CD4-positive, alpha-beta T cell (primary cell): ENCODE results near the gene TNK1. TPM values are rescaled to one million over a fixed set of nuclear protein-coding genes. Genes with fewer than 3 reads are reported as not detected.

Experiments used
- ATAC-seq: fragments of 200-7000 bp; cut with Tn5 transposase; one replicate; pipeline ENCODE4 v1.10.0; 2022; ENCODE audit warnings: mild to moderate bottlenecking; ENCODE audit not compliant: poor library complexity
- CTCF ChIA-PET: fragments of 350-600 bp; sonication (Branson Sonifier 250); formaldehyde crosslinking; loops from one replicate; lab custom pipeline; 2021; ENCODE audit warnings: antibody characterized with exemption, inconsistent platforms; lab: Charles Lee
- POLR2A ChIA-PET: fragments of 350-600 bp; sonication (Branson Sonifier 250); formaldehyde crosslinking; loops from one replicate; lab custom pipeline; 2021; ENCODE audit warnings: antibody characterized with exemption, inconsistent platforms; lab: Charles Lee
- DNase-seq, 14 experiments: peaks; one replicate each; pipeline ENCODE4 v3.0.0-alpha.2; 2013 to 2020; ENCODE audit warnings: mixed read lengths in 2 of 14
- H3K27ac ChIP-seq, 2 donors: one replicate each; pipeline versions ENCODE4 v1.5.1 to v1.7.0; 2013; ENCODE audit warnings: low read length in 2 of 2, low read depth in 1 of 2, mild to moderate bottlenecking in 1 of 2
- H3K27me3 ChIP-seq, 2 experiments: 1 replicate in 1 of 2; 2 replicates in 1 of 2; pipeline versions ENCODE4 v1.6.1 to v1.7.0; 2013; ENCODE audit warnings: low read length in 2 of 2, control low read depth in 1 of 2, mild to moderate bottlenecking in 1 of 2, moderate library complexity in 1 of 2; ENCODE audit not compliant: insufficient read depth in 2 of 2, control insufficient read depth in 1 of 2
- H3K36me3 ChIP-seq: one replicate; pipeline ENCODE4 v1.6.1; 2013; ENCODE audit warnings: low read length, control low read depth; ENCODE audit not compliant: insufficient read depth
- H3K4me1 ChIP-seq: one replicate; pipeline ENCODE4 v1.6.1; 2013; ENCODE audit warnings: low read length, control low read depth; ENCODE audit not compliant: insufficient read depth
- H3K4me3 ChIP-seq: one replicate; pipeline ENCODE4 v1.5.1; 2013; ENCODE audit warnings: mild to moderate bottlenecking, low read length, moderate library complexity
- H3K9me3 ChIP-seq, 2 experiments: 1 replicate in 1 of 2; 2 replicates in 1 of 2; pipeline versions ENCODE4 v1.6.1 to v1.7.0; 2013; ENCODE audit warnings: low read length in 2 of 2, mild to moderate bottlenecking in 2 of 2, control low read depth in 1 of 2, moderate library complexity in 1 of 2; ENCODE audit not compliant: control insufficient read depth in 1 of 2, insufficient read depth in 1 of 2
- H3K27ac Mint-ChIP-seq: one replicate; pipeline ENCODE4 v1.8.0; 2020; ENCODE audit warnings: mixed read lengths
- H3K27me3 Mint-ChIP-seq: one replicate; pipeline ENCODE4 v1.8.0; 2021; ENCODE audit warnings: mixed read lengths
- H3K36me3 Mint-ChIP-seq: one replicate; pipeline ENCODE4 v1.8.0; 2021; ENCODE audit warnings: low read depth, mixed read lengths
- H3K4me1 Mint-ChIP-seq: one replicate; pipeline ENCODE4 v1.8.0; 2021; ENCODE audit warnings: low read depth, mixed read lengths
- H3K4me3 Mint-ChIP-seq: one replicate; pipeline ENCODE4 v1.8.0; 2020; ENCODE audit warnings: mild to moderate bottlenecking, mixed read lengths
- H3K9me3 Mint-ChIP-seq: one replicate; pipeline ENCODE4 v1.8.0; 2020; ENCODE audit warnings: mixed read lengths
- intact Hi-C, 2 experiments: fragments of 100-400 bp; cut with DNase I in 1 of 2; cut with micrococcal nuclease in 1 of 2; formaldehyde crosslinking; loops; one replicate each; pipeline versions ENCODE4 v1.15.1 to v1.9.0; 2023 to 2025; cut with DNase I, micrococcal nuclease
- total RNA-seq, 174 experiments: library from RNA in 2 of 174; stranded (reverse) in 2 of 174; gene quantifications; one replicate each; pipeline ENCODE4 v1.2.3 and lab custom pipeline; 2021 to 2026
- TF ChIP-seq, protein P1 (sequence below): fragments of 200-600 bp; IDR thresholded peaks from one replicate; pipeline ENCODE4 v1.8.0; 2022; ENCODE audit warnings: antibody characterized with exemption, mild to moderate bottlenecking

TNK1 gene
- total RNA-seq, 2 experiments from 2014 or later = 11.0 to 12.4 TPM

DNA sequence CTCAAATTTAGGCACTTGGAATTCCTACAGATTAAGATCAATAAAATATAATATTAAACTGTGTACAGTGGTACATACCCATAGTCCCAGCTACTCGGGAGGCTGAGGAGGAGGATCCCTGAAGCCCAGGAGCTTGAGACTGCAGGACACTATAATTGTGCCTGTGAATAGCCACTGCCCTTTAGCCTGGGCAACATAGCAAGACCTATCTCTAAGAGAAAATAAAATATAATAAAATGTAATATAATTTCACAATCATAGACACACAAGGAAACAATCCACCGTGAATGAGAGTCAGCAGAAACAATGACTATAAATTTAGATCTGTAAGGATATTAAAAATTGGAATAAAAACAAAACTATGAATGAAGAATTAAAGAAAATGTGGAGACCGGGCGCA lies 10.0 kb upstream of the TNK1 start:
- TF ChIP-seq, protein P1, sequence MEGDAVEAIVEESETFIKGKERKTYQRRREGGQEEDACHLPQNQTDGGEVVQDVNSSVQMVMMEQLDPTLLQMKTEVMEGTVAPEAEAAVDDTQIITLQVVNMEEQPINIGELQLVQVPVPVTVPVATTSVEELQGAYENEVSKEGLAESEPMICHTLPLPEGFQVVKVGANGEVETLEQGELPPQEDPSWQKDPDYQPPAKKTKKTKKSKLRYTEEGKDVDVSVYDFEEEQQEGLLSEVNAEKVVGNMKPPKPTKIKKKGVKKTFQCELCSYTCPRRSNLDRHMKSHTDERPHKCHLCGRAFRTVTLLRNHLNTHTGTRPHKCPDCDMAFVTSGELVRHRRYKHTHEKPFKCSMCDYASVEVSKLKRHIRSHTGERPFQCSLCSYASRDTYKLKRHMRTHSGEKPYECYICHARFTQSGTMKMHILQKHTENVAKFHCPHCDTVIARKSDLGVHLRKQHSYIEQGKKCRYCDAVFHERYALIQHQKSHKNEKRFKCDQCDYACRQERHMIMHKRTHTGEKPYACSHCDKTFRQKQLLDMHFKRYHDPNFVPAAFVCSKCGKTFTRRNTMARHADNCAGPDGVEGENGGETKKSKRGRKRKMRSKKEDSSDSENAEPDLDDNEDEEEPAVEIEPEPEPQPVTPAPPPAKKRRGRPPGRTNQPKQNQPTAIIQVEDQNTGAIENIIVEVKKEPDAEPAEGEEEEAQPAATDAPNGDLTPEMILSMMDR = no peak
- ATAC-seq = no peak
- Histone ChIP-seq H3K27me3 (no peaks in the 10 kb centered on the region), H3K4me1 (no peaks in the 10 kb centered on the region), H3K9me3 (no peaks in the 10 kb centered on the region), H3K4me3 (no peak overlapping the region), H3K27ac (no peak overlapping the region), H3K36me3 (no peaks in the 10 kb centered on the region)
- ChIA-PET POLR2A (interaction anchor here (0.6 kb wide), 1 partner anchor 393 kb away, joined by 3 read pairs; no protein-coding TSS in a partner anchor), CTCF (interaction anchor here (1.0 to 1.9 kb wide), 2 partner anchors 15 to 75 kb away, joined by 3 to 5 read pairs; no protein-coding TSS in a partner anchor)
- intact Hi-C loops = no loop called here
- Mint-ChIP-seq H3K4me3 (no peak overlapping the region), H3K27ac (no peak overlapping the region), H3K27me3 (no peaks in the 10 kb centered on the region), H3K9me3 (no peaks in the 10 kb centered on the region), H3K36me3 (no peaks in the 10 kb centered on the region), H3K4me1 (no peaks in the 10 kb centered on the region)
- no peak for DNase-seq

DNA sequence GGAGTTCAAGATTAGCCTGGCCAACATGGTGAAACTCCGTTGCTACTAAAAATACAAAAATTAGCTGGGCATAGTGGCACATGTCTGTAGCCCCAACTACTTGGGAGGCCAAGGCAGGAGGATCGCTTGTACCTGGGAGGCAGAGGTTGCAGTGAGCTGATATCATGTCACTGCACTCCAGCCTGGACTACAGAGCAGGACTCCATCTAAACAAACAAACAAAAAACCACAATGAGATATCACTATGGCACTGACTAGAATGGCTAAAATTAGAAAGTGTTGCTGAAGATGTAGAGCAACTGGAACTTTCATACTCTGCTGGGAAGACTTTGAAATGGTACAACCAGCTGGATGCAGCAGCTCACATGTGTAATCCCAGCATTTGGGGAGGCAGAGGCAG lies 6.5 kb upstream of the TNK1 start:
- no peak overlapping the region for H3K27ac Mint-ChIP-seq
- Histone ChIP-seq H3K9me3 (peaks cover 0 to 4% of the 10 kb centered on the region in 2 experiments), H3K36me3 (no peaks in the 10 kb centered on the region), H3K4me3 (no peak overlapping the region), H3K27me3 (no peaks in the 10 kb centered on the region), H3K4me1 (no peaks in the 10 kb centered on the region), H3K27ac (no peak overlapping the region)
- H3K36me3 Mint-ChIP-seq = no peaks in the 10 kb centered on the region
- H3K4me1 Mint-ChIP-seq = no peaks in the 10 kb centered on the region
- intact Hi-C loops = no loop called here
- no peaks in the 10 kb centered on the region for H3K9me3 Mint-ChIP-seq
- peaks cover 18% of the 10 kb centered on the region for H3K27me3 Mint-ChIP-seq
- POLR2A ChIA-PET = no interaction called here
- no peak overlapping the region for H3K4me3 Mint-ChIP-seq
- ATAC-seq (no peak), DNase-seq (no peak)
- TF ChIP-seq, protein P1 = no peak
- CTCF ChIA-PET = no interaction called here

DNA sequence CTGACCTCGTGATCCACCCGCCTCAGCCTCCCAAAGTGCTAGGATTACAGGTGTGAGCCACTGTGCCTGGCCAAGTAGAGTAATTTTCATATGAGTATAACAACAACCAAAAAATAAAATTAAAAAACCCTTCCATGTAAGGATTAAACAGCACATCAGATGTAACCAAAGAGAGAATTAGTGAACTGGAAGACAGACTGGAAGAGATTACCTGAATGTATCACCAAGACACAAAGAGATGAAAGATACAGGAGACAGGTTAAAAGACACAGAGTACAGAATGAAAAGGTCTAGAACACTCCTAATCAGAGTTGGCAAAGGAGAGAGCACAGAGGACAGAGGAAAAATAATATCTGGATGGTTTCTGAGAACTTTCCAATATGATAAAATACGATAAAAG lies 1.8 kb upstream of the TNK1 start:
- Mint-ChIP-seq H3K36me3 (no peaks in the 10 kb centered on the region), H3K4me3 (no peak overlapping the region), H3K4me1 (peaks cover 4% of the 10 kb centered on the region), H3K27me3 (peaks cover 55% of the 10 kb centered on the region), H3K27ac (no peak overlapping the region), H3K9me3 (no peaks in the 10 kb centered on the region)
- Histone ChIP-seq H3K27me3 (peaks cover 21 to 22% of the 10 kb centered on the region in 2 experiments), H3K4me3 (no peak overlapping the region), H3K27ac (no peak overlapping the region), H3K36me3 (no peaks in the 10 kb centered on the region), H3K4me1 (peaks cover 20% of the 10 kb centered on the region), H3K9me3 (peaks cover 0 to 4% of the 10 kb centered on the region in 2 experiments)
- intact Hi-C loops = no loop called here
- TF ChIP-seq, protein P1 = no peak
- no peak for ATAC-seq
- ChIA-PET POLR2A (no interaction called here), CTCF (no interaction called here)
- no peak for DNase-seq
